ENCODE measurements around the gene CCDC89. TPM values are rescaled to one million over a fixed set of nuclear protein-coding genes. Genes with fewer than 3 reads are reported as not detected.

CCDC89 gene
- total and polyA plus RNA-seq, 9 of the 15 experiments (the other 6 are each of a cell fraction or from before 2014, with no cell fraction given) = 0.07 to 0.09 TPM; not detected in 7

GRCh38 chr11:85685125-85685819 lies 723 bp downstream of the CCDC89 start:
- TF ChIP-seq ZSCAN32 (CRISPR knock-in tag; IDR thresholded peaks at IDR 0.05) (no peak), ZNF316 (IDR thresholded peaks at IDR 0.05) (no peak), NRF1 (conservative IDR thresholded peaks at IDR 0.05 in 1 of 2, IDR thresholded peaks at IDR 0.05 in 1 of 2) (peak in 1 of 2 experiments; percentile 5; a peak in 2 of 4 replicates)
- Histone ChIP-seq H3K9me3 (replicated peaks; ENCODE audit: control insufficient read depth, insufficient read depth, low read depth, low read length) (no peaks in the 10 kb centered on the region), H3K27me3 (ENCODE audit: control insufficient read depth in 2 of 2, insufficient read depth in 2 of 2, low read length in 2 of 2) (peaks cover 5 to 27% of the 10 kb centered on the region in 2 experiments; a peak in 4 of 5 replicates), H3K4me3 (no peak overlapping the region), H3K36me3 (ENCODE audit: control insufficient read depth, insufficient read depth, low read length) (no peaks in the 10 kb centered on the region), H3K4me2 (ENCODE audit: insufficient read depth, low read length) (0 out of 2 replicates have a peak overlapping the region, but pooled peaks have one; percentile 1), H3K4me1 (replicated peaks in 1 of 2; ENCODE audit: control insufficient read depth in 2 of 2, insufficient read depth in 2 of 2, low read length in 2 of 2) (peaks cover 0 to 9% of the 10 kb centered on the region in 2 experiments; a peak in 1 of 5 replicates), H3K79me2 (ENCODE audit: control insufficient read depth, insufficient read depth, low read length) (no peaks in the 10 kb centered on the region), H2AFZ (ENCODE audit: low read depth, low read length) (peak overlapping the region; percentile 57), H3K9me1 (ENCODE audit: control insufficient read depth, insufficient read depth, low read length) (no peaks in the 10 kb centered on the region), H3K27ac (ENCODE audit: extremely low read depth, low read depth, low read length) (no peak overlapping the region), H4K20me1 (replicated peaks; ENCODE audit: control insufficient read depth, insufficient read depth, low read length) (no peaks in the 10 kb centered on the region), H3K9ac (ENCODE audit: insufficient read depth in 1 of 2, low read depth in 2 of 2, low read length in 2 of 2) (peak overlapping the region in 1 of 2 experiments; percentile 67; a peak in 1 of 4 replicates)
- DNase-seq (ENCODE audit: extremely low read depth in 1 of 4, low spot score in 3 of 4) (no peak), FAIRE-seq (no peak), ATAC-seq (peak; percentile 49)
- intact Hi-C loops (cut with micrococcal nuclease) = no loop called here
- BruUV-seq (replicated peaks) = no TSS peak
- ChIA-PET POLR2A (interaction anchor here (1.1 to 1.2 kb wide), 2 partner anchors 21 to 38 kb away, joined by 4 read pairs; partner anchors contain the start of genes CREBZF and TMEM126A), CTCF (ENCODE audit: low intra/inter-chr PET ratio) (interaction anchor here (0.7 kb wide), 1 partner anchor 442 kb away, joined by 3 read pairs; no protein-coding TSS in a partner anchor)
- 10% methylated on average over 15 of the region's 15 CpGs for WGBS (ENCODE audit: insufficient coverage, low coverage, missing lambda C conversion rate)
- in situ Hi-C loops (cut with MboI) = no loop called here
